ENCODE data around the gene LRRC34.

LRRC34 gene

DNA sequence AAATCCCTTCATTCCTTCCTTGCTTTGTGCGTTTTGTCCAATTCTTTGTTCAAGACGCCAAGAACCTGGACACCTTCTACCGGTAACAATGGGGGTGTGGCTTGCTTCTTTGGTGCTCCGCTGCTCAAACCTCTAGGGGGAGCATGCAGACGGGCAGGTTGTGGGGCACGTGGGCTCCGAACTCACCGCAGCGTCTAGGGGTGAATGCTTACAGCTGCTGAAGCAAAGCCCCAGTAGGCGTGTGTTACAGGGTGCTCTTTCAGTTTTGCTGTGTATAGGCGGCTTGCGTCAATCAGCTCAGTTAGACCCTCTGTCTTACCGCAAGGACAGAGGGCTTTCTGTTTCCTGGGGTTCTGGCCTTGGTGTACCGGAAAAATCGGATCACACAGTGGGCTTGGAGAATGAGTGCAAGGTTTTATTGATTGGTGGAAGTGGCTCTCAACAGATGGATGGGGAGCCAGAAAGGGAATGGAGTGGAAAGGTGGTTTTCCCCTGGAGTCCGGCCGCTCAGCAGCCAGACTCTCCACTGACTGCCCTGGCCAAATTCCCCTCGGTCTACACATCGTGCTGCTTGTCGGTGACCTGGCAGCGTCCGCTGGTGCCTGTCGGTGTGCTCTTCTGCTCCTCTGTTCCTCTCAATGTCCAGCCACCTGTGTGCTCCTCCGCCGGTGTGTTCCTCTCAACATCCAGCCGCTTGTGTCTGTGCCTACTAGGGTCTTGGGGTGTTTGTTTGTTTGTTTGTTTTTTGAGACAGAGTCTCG is 1.2 kb upstream of the LRRC34 start:
- peak; percentile 68 for DNase-seq (ENCODE audit: low read depth)

DNA sequence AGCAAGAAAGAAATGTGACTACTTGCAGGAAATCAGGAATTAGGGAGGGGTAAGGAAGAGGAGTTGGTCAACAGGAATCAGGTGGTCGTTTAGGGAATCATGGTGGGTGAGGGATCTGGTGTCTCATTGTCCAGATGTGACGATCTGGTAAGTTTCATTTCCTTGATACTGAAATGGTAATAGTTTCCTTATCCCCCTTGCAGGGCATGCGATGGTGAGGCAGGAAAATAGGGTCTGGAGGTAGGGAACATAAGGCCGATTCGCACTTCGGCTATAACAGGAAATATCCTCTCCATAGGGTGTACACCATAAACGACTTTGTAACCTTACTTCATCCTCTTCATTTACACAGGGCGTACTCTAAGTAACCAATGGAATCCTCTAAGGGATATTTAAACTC is 574 bp upstream of the LRRC34 start:
- DNase-seq (ENCODE audit: low read depth), result no peak

DNA sequence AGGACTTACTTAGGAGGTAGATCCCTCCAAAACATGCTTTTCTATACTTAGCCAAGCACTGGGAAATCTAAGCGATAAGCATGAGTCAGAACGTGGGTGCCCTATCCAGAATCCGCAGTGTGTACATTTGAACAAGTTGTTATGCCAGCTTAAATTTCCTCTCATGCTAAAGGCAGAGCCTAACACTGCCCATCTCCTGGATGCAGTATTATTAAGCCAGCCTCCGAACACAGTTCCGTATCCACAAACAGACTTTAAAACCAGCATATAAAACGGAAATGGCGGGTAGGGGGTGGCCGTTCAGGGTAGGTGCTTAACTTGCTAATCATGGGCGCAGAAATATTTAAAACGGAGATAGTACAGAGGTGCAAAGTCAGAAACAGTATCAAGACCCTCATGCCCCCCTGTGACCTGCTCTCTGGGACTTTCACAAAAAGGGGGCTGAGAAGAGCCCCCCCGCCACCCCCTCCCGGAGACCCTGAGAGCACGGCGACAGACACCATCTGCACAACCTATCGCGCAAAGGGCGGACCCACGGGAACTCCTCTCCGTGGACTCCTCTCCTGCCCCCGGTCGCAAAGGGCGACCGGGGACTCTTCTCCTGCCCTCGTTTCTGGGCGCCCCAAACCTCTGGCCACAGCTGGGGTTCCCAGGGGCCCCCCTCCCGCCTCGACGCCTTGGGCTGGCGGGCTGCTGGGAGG is 923 bp downstream of the LRRC34 start:
- DNase-seq (ENCODE audit: low read depth), result no peak

DNA sequence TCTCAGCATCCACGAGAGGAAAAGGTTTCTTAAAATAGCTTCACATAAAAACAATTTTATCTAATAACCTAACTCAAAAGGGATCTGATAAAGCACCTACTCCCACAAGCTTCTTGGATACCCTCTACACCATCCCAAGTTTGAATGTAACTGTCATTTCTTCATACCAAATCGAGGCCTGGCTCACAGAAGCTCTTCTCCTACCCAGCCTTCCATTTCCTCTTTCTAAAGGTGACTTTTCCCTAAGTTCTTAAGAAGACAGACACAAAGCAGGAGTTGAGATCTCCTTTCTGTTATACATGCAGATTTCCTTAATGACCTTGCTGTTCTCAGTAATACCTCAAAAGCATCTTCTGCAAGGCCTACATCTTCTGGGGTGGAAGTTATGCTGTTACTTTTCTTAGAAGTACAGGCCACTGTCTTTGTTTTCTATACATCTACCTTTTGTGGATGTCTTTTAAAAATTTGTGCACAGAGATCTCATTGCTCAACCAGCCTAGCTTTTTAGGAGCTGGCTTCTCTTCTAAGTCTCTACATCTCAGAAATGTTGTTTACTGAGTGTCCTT is 3.4 kb downstream of the LRRC34 start:
- DNase-seq (ENCODE audit: low read depth), result no peak

DNA sequence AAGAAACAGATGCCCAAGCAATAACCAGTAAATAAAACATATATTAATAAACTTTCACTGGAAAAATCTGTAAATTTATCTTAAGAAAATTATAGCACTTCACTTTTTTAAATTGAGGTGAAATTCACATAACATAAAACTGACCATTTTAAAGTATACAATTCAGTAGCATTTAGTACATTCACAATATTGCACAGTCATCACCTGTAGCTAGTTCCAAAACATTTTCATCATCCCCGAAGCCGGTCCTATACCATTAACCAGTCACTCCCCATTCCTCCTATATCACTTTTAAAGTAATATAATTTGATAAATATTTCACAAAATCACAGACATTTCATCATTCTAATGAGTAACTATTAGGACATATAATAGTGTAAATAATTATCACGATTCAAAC is 8.0 kb downstream of the LRRC34 start:
- no peak for DNase-seq (ENCODE audit: low read depth)

DNA sequence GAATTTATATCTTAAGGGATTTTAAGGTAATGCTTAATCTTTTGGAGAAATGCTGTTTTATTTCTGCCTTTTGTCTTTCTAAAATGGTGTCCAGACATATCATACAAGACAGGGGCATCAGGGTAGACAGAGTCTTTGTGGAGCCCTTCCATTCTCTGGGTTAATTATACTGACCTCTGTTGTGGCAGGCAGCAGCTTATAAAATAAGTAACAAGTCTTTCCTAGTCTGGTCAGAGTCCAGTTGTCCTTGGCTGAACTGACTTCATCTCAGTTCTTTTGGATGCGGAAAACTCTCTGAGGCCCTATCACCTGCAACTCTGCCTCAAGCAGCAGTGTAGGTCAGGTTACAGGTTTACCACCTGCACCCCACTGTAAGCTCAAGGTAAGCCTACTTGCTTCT is 20.3 kb downstream of the LRRC34 start:
- DNase-seq (ENCODE audit: low read depth), result no peak

DNA sequence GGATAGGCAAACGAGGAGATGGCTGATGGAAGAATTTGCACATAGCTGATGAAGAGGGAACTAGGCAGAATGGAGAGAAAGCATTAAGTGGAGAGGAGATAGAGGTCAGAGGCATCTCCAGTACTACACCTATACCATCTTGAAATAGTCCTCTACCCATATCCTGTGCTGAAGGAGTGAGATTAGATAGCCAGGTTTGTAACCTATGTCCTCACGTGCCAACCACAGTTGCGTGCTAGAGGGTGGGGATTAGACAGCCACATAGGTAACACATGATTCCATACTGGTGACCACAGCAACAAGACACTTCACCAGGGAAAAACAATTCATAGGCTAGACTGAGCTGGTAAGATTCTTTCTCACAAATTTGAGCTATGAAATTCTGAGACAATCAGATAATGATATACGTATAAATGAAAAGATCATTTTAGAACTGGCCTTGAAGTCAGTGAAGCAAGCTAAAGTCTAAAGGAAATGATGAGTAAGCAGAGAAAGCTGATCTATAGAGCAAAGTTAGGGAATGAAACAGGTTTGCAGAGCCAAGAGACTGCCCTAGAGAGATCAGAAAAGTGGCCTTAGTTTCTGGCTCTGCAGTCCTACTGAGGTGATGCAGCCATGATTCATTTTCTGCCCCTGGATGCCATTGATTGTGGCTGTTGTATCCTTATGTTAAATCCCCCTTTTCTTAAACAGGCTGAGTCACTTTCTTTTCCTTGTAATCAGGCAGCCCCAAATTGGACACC is 21.8 kb downstream of the LRRC34 start:
- DNase-seq (ENCODE audit: low read depth), result no peak

DNA sequence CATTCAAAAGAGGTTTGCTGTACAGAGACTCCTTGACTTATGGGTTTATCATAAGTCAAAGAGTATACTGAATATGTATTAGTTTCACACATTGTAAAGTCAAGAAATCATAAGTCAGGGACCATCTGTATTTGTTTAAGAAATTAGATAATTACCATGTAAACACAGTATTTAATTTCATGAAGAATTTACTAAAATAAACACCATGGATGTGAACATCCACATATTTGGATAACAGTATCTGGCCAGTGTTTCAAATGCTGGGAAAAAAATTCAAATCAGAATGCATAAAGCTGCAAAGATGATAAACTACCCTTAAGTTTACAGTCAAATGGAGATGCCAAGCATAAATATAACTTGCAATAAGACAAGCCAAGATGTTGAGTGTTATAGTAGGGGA is 22.5 kb downstream of the LRRC34 start:
- DNase-seq (ENCODE audit: low read depth), result no peak

DNA sequence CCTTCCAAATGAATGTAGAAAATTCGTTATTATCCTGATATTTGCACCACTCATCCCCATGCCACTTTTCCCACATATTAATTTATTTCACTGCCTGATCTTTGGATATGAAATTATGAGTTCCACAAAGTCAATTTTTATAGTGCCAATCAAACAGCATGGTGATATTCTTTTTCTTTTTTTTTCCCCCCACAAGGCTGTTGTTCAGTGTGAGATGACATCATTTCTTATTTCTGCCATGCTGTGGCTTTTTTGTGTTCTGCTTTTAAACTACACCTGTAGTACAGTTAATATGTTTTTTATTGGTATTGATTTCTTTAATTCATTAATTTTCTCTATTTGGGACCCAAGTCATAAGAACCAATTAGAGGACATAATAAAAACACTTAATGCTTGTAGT is 24.9 kb downstream of the LRRC34 start:
- DNase-seq (ENCODE audit: low read depth), result no peak

DNA sequence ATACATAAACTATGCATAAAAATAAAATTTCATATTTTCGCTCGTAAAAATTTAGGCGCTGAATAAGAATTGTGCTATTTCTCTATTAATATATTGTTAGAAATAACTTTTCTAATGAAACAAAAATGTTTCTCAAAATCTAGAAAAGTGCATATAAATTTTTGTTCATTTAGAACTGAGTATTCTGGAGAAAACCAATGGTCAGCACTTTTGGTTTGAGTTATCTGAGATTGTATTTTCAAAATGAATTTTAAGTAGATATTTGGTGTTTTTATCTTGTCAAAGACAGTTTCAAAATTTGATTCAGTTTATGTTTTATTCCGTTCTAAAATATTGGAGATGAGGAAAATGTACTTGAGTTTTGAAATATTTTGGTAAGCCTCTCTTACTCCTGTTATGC is 25.6 kb downstream of the LRRC34 start:
- no peak for DNase-seq (ENCODE audit: low read depth)

DNA sequence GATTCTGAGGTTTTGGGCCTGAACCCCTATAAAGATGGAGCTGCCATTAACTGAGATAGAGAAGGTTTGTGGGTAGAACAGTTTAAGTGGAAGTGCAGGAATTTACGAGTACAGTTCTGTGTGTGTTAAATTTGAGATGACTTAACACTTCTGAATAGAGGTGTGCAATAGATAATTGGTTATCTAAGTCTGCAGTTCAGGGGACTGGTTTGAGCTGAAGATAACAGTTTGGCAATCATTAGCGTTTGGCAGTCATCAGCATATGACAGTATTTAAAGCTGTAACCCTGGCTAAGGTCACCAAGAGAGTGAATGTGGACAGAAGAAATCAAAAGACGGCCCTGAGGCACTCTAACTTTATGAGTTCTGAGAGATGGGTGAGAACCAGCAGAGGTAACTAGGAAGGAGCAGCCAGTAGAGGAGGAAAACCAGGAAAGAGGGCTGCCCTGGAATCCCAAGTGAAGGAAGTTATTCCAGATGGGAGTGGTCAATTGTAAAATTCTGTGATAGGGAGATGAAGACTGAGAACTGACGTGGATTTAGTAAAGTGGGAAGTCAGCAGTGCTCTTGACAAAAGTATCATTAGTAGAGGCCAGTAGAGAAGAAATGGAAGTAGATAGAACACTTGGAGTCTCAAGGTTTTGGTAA is 31.4 kb downstream of the LRRC34 start:
- DNase-seq (ENCODE audit: low read depth), result no peak

DNA sequence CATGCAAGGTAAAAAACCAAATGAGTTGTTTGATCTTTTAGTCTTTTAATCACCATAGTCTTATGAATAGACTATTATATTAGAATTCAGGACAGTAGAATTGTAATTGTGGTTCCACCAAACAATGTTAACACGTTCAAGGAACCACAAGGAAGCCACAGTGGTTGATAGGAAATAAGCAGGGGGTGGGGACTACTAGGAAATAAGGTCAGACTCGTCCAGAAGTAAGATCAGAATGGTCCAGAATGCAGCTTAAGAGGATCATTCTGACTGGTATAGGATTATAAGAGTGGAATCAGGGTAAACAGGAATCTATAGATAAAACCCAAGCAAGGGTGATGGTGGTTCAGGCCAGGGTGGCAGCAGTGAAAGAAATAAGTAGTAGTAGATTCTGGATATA is 32.0 kb downstream of the LRRC34 start:
- DNase-seq (ENCODE audit: low read depth), result no peak

DNA sequence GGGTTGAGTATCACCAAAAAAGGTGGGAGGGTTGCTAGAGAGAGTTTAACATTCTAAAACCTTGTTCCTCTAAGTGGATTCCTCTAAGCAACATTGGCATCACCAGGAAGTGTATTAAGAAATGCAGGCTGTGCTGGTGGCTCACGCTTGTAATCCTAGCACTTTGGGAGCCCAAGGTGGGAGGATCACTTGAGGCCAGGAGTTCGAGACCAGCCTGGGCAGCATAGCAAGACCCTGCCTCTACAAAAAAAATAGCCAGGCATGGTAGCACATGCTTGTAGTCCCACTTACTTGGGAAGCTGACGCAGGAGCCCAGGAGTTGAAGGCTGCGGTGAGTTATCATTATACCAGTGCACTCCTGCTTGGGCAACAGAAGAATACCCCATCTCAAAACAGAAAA is 34.9 kb downstream of the LRRC34 start:
- DNase-seq (ENCODE audit: low read depth), result no peak

DNA sequence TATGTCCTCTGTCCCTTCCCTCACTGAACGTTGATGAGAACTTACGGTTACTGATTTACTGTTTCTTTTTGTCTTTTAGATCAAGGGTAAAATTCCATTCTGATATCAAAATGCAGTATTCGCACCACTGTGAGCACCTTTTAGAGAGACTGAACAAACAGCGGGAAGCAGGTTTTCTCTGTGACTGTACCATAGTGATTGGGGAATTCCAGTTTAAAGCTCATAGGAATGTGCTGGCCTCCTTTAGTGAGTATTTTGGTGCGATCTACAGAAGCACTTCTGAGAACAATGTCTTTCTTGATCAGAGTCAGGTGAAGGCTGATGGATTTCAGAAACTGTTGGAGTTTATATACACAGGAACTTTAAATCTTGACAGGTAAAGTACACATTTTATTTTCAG is 38.5 kb downstream of the LRRC34 start:
- no peak for DNase-seq (ENCODE audit: low read depth)

DNA sequence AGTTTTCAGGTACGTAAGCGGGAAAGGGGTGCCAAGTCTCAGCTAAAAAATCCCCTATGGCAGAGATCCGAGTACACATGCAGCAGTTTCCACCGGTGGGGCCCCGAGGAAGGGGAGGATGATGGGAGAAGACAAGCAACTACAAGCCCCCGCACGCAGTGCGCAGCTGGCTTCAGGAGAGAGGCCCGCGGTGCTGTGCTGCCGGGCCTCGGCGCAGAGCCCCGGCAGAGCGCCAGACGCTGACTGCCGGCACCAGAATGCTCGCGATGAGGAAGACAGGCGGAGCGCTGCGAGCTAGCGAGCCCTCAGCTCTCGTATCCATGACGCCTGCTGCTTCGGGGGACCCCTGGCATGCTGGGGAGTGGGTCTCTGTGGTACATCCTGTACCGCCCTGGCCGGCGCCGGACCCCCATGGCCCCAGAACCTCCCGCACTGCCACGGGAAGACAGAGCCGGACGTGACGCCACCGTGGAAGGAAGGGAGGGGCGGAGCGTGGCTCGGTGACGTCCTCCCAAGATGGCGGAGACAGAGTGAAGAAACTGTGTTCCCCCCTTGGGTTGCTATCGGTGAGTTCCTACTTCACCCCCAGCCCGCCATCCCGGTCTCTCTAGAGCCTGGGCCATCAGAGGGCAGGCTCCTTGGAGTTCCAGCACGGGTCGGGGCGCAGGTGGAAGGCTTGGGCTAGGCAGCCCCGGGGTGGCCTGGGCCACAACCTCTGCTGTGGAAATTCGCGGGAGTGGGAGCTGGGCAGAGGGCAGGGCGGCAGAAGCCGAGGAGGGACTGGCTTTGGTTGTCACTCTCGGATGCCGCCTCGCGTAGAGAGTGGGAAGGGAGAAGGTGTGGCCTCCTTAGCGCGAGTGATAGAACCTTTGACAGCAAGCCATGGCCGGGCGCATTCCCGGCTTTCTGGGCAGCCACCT is 39.5 kb downstream of the LRRC34 start, which contains the start of gene MYNN:
MYNN (plus strand) TSS at position 500 of the 920 bp plus-strand sequence. CDS start 900 bp downstream, outside the sequence.
- peak; percentile 87 for DNase-seq (ENCODE audit: low read depth)

DNA sequence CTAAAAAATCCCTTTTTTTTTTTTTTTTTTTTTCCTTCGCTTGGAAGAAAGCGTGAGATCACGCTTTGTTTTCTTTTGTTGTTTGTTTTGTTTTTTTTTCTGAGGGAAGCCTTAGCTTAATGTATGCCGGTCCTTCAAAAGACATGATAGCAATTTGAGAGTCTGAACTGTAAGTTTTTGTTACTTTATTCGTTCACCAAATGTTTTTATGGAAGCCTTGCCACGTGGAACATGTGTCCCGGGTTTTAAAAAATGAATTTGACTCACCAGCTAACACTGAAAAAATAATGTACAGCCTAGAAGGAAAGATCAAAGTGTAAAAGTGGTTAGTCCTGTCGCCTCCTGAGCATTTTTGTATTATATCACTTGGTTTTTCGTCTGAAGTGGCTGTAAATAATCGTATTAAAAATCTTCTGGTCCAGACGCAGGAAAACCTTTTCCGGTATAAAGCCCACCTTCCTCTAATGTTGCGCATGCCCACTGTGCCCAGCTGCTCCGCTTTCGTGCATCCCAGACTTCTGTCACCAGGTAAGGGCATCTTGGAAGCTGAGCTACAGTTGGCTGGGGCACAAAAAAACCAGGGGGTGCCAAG is 40.3 kb downstream of the LRRC34 start:
- DNase-seq (ENCODE audit: low read depth), result no peak

DNA sequence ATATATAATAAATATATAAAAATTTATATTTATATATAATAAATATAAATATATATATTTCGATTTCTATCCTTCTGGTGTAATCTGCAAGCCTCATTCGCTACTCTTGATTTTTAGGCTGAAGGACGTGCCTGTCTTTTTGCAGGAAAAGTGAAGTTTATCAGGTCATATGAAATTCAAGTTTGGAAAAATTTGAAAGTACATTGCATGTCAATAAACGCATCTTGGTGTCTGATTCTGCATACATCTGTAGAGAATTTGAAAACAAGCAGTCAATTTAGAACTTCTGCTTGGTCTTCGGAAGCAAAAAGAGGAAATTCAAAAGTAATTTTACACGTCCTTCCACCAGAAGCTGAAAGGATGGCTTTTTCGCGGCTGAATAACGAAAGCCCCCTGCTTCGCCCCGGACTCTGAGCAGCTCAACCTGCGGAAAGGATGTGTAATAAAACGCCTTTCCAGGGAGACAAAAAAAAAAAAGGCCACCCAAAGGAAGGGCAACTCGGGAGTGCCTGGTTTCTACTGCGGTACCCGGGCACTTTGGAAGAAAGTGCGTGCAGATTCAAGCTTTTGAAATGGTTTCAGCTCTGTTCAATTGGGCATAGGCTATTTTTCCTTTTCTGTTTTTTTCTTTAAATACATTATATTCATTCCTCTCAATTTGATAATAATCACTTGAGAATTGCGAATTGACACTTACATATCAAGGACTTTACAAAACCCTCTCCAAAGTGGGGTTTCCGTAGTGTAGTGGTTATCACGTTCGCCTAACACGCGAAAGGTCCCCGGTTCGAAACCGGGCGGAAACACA is 41.0 kb downstream of the LRRC34 start:
- DNase-seq (ENCODE audit: low read depth), result peak; percentile 32

DNA sequence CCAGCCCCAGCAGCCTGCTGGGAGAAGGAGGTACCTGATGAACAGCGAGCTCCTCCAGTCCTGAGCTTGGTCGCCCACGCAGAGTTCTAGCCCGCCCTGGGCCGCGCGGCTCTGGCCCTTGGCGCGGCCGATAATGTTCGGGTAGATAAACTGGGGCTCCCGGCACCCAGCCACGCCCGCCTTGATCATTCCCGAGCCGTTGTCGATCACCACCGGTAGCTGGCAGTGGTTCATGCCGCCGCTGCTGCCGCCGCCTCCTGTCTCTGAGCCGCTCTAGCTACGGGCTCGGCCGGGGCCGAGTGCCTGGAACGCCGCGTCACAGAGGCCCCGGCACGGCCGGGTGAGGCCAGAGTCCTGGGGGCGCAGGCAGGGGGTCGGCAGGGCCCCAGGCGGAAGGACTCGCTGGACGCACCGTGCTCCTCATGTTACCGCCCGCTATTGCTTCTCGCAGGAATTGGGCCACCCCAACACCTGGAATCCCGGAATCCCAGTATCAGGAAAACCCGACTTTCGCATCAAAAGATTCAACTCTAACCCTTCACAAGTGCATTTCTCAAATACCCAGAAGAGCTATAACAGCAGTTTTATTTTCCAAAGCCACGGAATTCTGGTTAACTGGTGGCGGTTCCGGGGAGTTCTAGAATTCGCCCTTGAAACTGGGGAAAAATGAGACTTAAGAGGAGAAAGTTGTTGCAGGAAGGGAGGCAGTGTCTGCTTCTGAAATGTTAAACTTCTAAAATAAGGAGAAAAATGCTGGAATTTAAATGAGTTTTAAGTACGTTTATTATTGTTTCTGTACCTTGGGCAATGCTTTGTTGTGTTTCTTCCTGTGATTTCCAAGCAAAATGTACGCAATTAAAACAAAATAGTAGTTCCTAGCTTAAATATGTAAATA is 43.2 kb downstream of the LRRC34 start, which contains the start of gene ACTRT3:
ACTRT3 (minus strand) TSS at position 275 of the 895 bp plus-strand sequence; CDS start at position 234, 41 bp downstream.
- DNase-seq (ENCODE audit: low read depth), result peak; percentile 64

All from activated T-cell treated with anti-CD3 and anti-CD28 coated beads for 48 hours (primary cell).